ENCODE data around the gene LPCAT1. TPM values are rescaled to one million over a fixed set of nuclear protein-coding genes. Genes with fewer than 3 reads are reported as not detected.
"Not testable (repeated sequence)": the region's sequence is repeated elsewhere in the genome, so short reads cannot be mapped to it uniquely, and the experiment has no call there.

The LPCAT1 gene
- total RNA-seq, 1 donor from 2014 or later, result 41.9 TPM

GRCh38 chr5:1478271-1479035 is 45.3 kb downstream of the LPCAT1 start:
- no peak for DNase-seq

GRCh38 chr5:1477341-1477740 is 46.4 kb downstream of the LPCAT1 start:
- peak; percentile 19 for DNase-seq

GRCh38 chr5:1476967-1477310 is 46.8 kb downstream of the LPCAT1 start:
- DNase-seq, result no peak

- DNase-seq, result no peak
Observed at GRCh38 chr5:1476181-1476966, 47.4 kb downstream of the LPCAT1 start.

- not testable (repeated sequence) for DNase-seq
Observed at GRCh38 chr5:1475544-1475900, 48.2 kb downstream of the LPCAT1 start.

GRCh38 chr5:1474866-1475543 is 48.8 kb downstream of the LPCAT1 start:
- no peak for DNase-seq

GRCh38 chr5:1474183-1474839 is 49.4 kb downstream of the LPCAT1 start:
- no peak for DNase-seq

GRCh38 chr5:1473746-1474145 is 50.0 kb downstream of the LPCAT1 start:
- no peak for DNase-seq

- DNase-seq, result no peak
Observed at GRCh38 chr5:1472964-1473628, 50.7 kb downstream of the LPCAT1 start.

GRCh38 chr5:1471997-1472963 is 51.5 kb downstream of the LPCAT1 start:
- no peak for DNase-seq

GRCh38 chr5:1471240-1471853 is 52.4 kb downstream of the LPCAT1 start:
- DNase-seq, result no peak

GRCh38 chr5:1470762-1471211 is 53.0 kb downstream of the LPCAT1 start:
- DNase-seq, result no peak

GRCh38 chr5:1468629-1469527 is 54.9 kb downstream of the LPCAT1 start:
- no peak for DNase-seq

GRCh38 chr5:1468247-1468612 is 55.5 kb downstream of the LPCAT1 start:
- peak; percentile 60 for DNase-seq

- no peak for DNase-seq
Observed at GRCh38 chr5:1467341-1468246, 56.2 kb downstream of the LPCAT1 start.

GRCh38 chr5:1466631-1467265 is 57.0 kb downstream of the LPCAT1 start:
- no peak for DNase-seq

- DNase-seq, result no peak
Observed at GRCh38 chr5:1465966-1466471, 57.7 kb downstream of the LPCAT1 start.

- DNase-seq, result no peak
Observed at GRCh38 chr5:1465117-1465516, 58.6 kb downstream of the LPCAT1 start.

All from dermis blood vessel endothelial cell (primary cell).